ENCODE measurements around the gene DUXB. TPM values are rescaled to one million over a fixed set of nuclear protein-coding genes. Genes with fewer than 3 reads are reported as not detected.

The DUXB gene
- total and polyA plus RNA-seq, 2 donors (not counting 3 experiments of a cell fraction or from before 2014, with no cell fraction given), result not detected

GRCh38 chr16:75727221-75727620 is 26.0 kb upstream of the DUXB start:
- BruUV-seq (replicated peaks), result no TSS peak
- intact Hi-C loops (cut with micrococcal nuclease) (no loop called here), dilution Hi-C loops (cut with MboI; ENCODE audit: extremely low pct_ligation_motif_present, low sequenced_read_pairs) (no loop called here)
- CTCF ChIA-PET, result no interaction called here
- H3K9me1 ChIP-seq (replicated peaks; ENCODE audit: control insufficient read depth, extremely low read depth, insufficient read depth, low read length), result no peaks in the 10 kb centered on the region
- TF ChIP-seq JUN (IDR thresholded peaks at IDR 0.05; ENCODE audit: borderline replicate concordance, insufficient read depth, insufficient read length, low read depth) (no peak), POLR2AphosphoS5 (IDR thresholded peaks at IDR 0.05; ENCODE audit: insufficient read depth, low read depth, low read length) (no peak), FOS (IDR thresholded peaks at IDR 0.05; ENCODE audit: borderline replicate concordance, insufficient read depth, low read length) (no peak), EZH2 (IDR thresholded peaks at IDR 0.05; ENCODE audit: borderline replicate concordance, low read depth, low read length, severe bottlenecking) (no peak)
- TF ChIP-seq, protein P1, sequence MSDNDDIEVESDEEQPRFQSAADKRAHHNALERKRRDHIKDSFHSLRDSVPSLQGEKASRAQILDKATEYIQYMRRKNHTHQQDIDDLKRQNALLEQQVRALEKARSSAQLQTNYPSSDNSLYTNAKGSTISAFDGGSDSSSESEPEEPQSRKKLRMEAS (IDR thresholded peaks at IDR 0.05; ENCODE audit: insufficient read depth, insufficient read length), result no peak
- no peaks in the 10 kb centered on the region for H3K4me1 ChIP-seq (ENCODE audit: control insufficient read depth, extremely low read depth, insufficient read depth, low read length)
- no peaks in the 10 kb centered on the region for H3K36me3 ChIP-seq (ENCODE audit: control insufficient read depth in 2 of 2, extremely low read depth in 1 of 2, insufficient read depth in 2 of 2, low read length in 2 of 2)
- no peak overlapping the region for H3K4me3 ChIP-seq (replicated peaks in 1 of 3; ENCODE audit: insufficient read depth in 1 of 3, low read depth in 1 of 3, low read length in 3 of 3)
- no peak for FAIRE-seq
- H3K79me2 ChIP-seq (ENCODE audit: control insufficient read depth, insufficient read depth, low read length), result no peaks in the 10 kb centered on the region
- no peak overlapping the region for H2AFZ ChIP-seq (ENCODE audit: low read depth, low read length)
- H3K9ac ChIP-seq (replicated peaks; ENCODE audit: extremely low read depth, insufficient read depth, low read length), result no peak overlapping the region
- no peak overlapping the region for H3K27ac ChIP-seq (ENCODE audit: insufficient read depth, low read depth, low read length)
- no peaks in the 10 kb centered on the region for H3K27me3 ChIP-seq (ENCODE audit: control insufficient read depth in 2 of 2, insufficient read depth in 2 of 2, low read length in 2 of 2)
- POLR2A ChIA-PET, result no interaction called here
- no peaks in the 10 kb centered on the region for H3K9me3 ChIP-seq (replicated peaks; ENCODE audit: control insufficient read depth, insufficient read depth, low read length)
- no peak overlapping the region for H3K4me2 ChIP-seq (ENCODE audit: insufficient read depth, low read length)
- H4K20me1 ChIP-seq (replicated peaks; ENCODE audit: control insufficient read depth, extremely low read depth, insufficient read depth, low read length), result no peaks in the 10 kb centered on the region
- no peak for DNase-seq (ENCODE audit: low read depth, low spot score)

GRCh38 chr16:75726390-75726789 is 25.1 kb upstream of the DUXB start, which contains the start of gene CPHXL:
Gene CPHXL, minus strand, starts transcription at chr16:75726490. Its CDS starts 48 bp downstream, at chr16:75726442.
- no peak for TF ChIP-seq MYC (IDR thresholded peaks at IDR 0.05; ENCODE audit: low read depth, low read length)
- no peak for TF ChIP-seq JUN (IDR thresholded peaks at IDR 0.05; ENCODE audit: borderline replicate concordance, insufficient read depth, insufficient read length, low read depth)
- TF ChIP-seq, protein P1 (IDR thresholded peaks at IDR 0.05; ENCODE audit: insufficient read depth, insufficient read length), result no peak
- no peak for TF ChIP-seq POLR2A (IDR thresholded peaks at IDR 0.05; ENCODE audit: low read depth, low read length)
- TF ChIP-seq, protein P2, sequence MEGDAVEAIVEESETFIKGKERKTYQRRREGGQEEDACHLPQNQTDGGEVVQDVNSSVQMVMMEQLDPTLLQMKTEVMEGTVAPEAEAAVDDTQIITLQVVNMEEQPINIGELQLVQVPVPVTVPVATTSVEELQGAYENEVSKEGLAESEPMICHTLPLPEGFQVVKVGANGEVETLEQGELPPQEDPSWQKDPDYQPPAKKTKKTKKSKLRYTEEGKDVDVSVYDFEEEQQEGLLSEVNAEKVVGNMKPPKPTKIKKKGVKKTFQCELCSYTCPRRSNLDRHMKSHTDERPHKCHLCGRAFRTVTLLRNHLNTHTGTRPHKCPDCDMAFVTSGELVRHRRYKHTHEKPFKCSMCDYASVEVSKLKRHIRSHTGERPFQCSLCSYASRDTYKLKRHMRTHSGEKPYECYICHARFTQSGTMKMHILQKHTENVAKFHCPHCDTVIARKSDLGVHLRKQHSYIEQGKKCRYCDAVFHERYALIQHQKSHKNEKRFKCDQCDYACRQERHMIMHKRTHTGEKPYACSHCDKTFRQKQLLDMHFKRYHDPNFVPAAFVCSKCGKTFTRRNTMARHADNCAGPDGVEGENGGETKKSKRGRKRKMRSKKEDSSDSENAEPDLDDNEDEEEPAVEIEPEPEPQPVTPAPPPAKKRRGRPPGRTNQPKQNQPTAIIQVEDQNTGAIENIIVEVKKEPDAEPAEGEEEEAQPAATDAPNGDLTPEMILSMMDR (IDR thresholded peaks at IDR 0.05; ENCODE audit: extremely low read depth in 1 of 2, insufficient read depth in 1 of 2, low read depth in 1 of 2, low read length in 2 of 2), result no peak
- TF ChIP-seq POLR2AphosphoS5 (IDR thresholded peaks at IDR 0.05; ENCODE audit: insufficient read depth, low read depth, low read length), result no peak
- TF ChIP-seq GATA2 (IDR thresholded peaks at IDR 0.05; ENCODE audit: insufficient read depth, insufficient read length, low read depth, low read length), result no peak
- TF ChIP-seq FOS (IDR thresholded peaks at IDR 0.05; ENCODE audit: borderline replicate concordance, insufficient read depth, low read length), result no peak
- no peak for TF ChIP-seq EZH2 (IDR thresholded peaks at IDR 0.05; ENCODE audit: borderline replicate concordance, low read depth, low read length, severe bottlenecking)
- intact Hi-C loops (cut with micrococcal nuclease), result no loop called here
- dilution Hi-C loops (cut with MboI; ENCODE audit: extremely low pct_ligation_motif_present, low sequenced_read_pairs), result no loop called here
- H2AFZ ChIP-seq (ENCODE audit: low read depth, low read length), result no peak within 1 kb of the TSS
- FAIRE-seq (no peak), DNase-seq (ENCODE audit: low read depth, low spot score) (no peak)
- H4K20me1 ChIP-seq (replicated peaks; ENCODE audit: control insufficient read depth, extremely low read depth, insufficient read depth, low read length), result no peaks in the 10 kb centered on the region
- no peak within 1 kb of the TSS for H3K9ac ChIP-seq (replicated peaks; ENCODE audit: extremely low read depth, insufficient read depth, low read length)
- no peak within 1 kb of the TSS for H3K27ac ChIP-seq (ENCODE audit: insufficient read depth, low read depth, low read length)
- H3K4me2 ChIP-seq (ENCODE audit: insufficient read depth, low read length), result no peak within 1 kb of the TSS
- no TSS peak for BruUV-seq (replicated peaks)
- no peaks in the 10 kb centered on the region for H3K9me3 ChIP-seq (replicated peaks; ENCODE audit: control insufficient read depth, insufficient read depth, low read length)
- ChIA-PET CTCF (interaction anchor here (1.6 kb wide), 1 partner anchor 19 kb away, joined by 3 read pairs; no protein-coding TSS in a partner anchor), POLR2A (no interaction called here)
- no peaks in the 10 kb centered on the region for H3K36me3 ChIP-seq (ENCODE audit: control insufficient read depth in 2 of 2, extremely low read depth in 1 of 2, insufficient read depth in 2 of 2, low read length in 2 of 2)
- no peak within 1 kb of the TSS for H3K4me3 ChIP-seq (replicated peaks in 1 of 3; ENCODE audit: insufficient read depth in 1 of 3, low read depth in 1 of 3, low read length in 3 of 3)
- H3K27me3 ChIP-seq (ENCODE audit: control insufficient read depth in 2 of 2, insufficient read depth in 2 of 2, low read length in 2 of 2), result no peaks in the 10 kb centered on the region
- no peaks in the 10 kb centered on the region for H3K4me1 ChIP-seq (ENCODE audit: control insufficient read depth, extremely low read depth, insufficient read depth, low read length)
- H3K79me2 ChIP-seq (ENCODE audit: control insufficient read depth, insufficient read depth, low read length), result no peaks in the 10 kb centered on the region
- no peaks in the 10 kb centered on the region for H3K9me1 ChIP-seq (replicated peaks; ENCODE audit: control insufficient read depth, extremely low read depth, insufficient read depth, low read length)
